Kidney epithelial cell (primary cell): ENCODE data around the gene GPR137B. TPM values are rescaled to one million over a fixed set of nuclear protein-coding genes. Genes with fewer than 3 reads are reported as not detected.

ENCODE experiments used
- DNase-seq: peaks from one replicate; pipeline ENCODE4 v3.0.0-alpha.2; 2010; ENCODE audit warnings: low read depth
- H3K27me3 ChIP-seq: 2 replicates; pipeline ENCODE4 v1.6.0; 2011; ENCODE audit warnings: low read length; ENCODE audit not compliant: control insufficient read depth, insufficient read depth
- H3K36me3 ChIP-seq: 2 replicates; pipeline ENCODE4 v1.5.1; 2011; ENCODE audit warnings: low read length; ENCODE audit not compliant: control insufficient read depth, insufficient read depth
- H3K4me3 ChIP-seq: 2 replicates; pipeline ENCODE4 v1.5.1; 2011; ENCODE audit warnings: low read depth, mild to moderate bottlenecking, control low read depth, low read length
- total RNA-seq: library from RNA; depleted of rRNA; stranded (reverse); fragments of >200 nt; gene quantifications from 2 replicates; pipeline ENCODE4 v1.2.3, GENCODE V29; 2015
- TF ChIP-seq, protein P1 (sequence below): IDR thresholded peaks from 2 replicates; pipeline ENCODE4 v1.5.1; 2011; ENCODE audit warnings: mild to moderate bottlenecking, moderate library complexity, low read length, control low read depth, inconsistent platforms; ENCODE audit not compliant: insufficient read depth, poor library complexity, severe bottlenecking

GPR137B gene
- total RNA-seq, 1 donor from 2014 or later: 26.8 TPM

GRCh38 chr1:236209713-236210112 lies 67.4 kb downstream of the GPR137B start:
- DNase-seq: no peak
- TF ChIP-seq, protein P1, sequence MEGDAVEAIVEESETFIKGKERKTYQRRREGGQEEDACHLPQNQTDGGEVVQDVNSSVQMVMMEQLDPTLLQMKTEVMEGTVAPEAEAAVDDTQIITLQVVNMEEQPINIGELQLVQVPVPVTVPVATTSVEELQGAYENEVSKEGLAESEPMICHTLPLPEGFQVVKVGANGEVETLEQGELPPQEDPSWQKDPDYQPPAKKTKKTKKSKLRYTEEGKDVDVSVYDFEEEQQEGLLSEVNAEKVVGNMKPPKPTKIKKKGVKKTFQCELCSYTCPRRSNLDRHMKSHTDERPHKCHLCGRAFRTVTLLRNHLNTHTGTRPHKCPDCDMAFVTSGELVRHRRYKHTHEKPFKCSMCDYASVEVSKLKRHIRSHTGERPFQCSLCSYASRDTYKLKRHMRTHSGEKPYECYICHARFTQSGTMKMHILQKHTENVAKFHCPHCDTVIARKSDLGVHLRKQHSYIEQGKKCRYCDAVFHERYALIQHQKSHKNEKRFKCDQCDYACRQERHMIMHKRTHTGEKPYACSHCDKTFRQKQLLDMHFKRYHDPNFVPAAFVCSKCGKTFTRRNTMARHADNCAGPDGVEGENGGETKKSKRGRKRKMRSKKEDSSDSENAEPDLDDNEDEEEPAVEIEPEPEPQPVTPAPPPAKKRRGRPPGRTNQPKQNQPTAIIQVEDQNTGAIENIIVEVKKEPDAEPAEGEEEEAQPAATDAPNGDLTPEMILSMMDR: no peak

DNA sequence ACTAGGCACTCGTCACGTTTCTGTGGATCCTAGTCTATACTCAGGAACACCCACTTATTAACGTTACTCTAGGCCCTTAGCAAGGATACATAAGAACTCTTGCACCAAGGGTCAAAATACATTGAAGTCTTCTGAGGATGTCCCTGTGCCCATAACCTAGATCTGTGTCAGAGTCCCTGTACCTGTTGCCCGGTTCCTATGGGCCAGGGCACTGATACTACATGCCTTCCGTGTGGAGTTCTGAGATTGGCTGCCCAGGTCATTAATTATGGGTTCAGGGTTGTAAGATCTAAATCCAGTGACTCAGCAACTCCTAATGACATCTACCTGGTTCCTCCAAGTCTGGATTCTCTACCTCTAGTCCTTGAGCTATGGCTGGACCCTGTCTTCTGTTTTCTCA lies 69.5 kb downstream of the GPR137B start:
- H3K27me3 ChIP-seq: no peaks in the 10 kb centered on the region
- TF ChIP-seq, protein P1: no peak
- no peaks in the 10 kb centered on the region for H3K36me3 ChIP-seq
- no peak overlapping the region for H3K4me3 ChIP-seq
- no peak for DNase-seq

More at GRCh38 chr1:236209713-236210112, 67.4 kb downstream of the GPR137B start:
- no peak overlapping the region for H3K4me3 ChIP-seq
- no peaks in the 10 kb centered on the region for H3K27me3 ChIP-seq
- no peaks in the 10 kb centered on the region for H3K36me3 ChIP-seq

DNA sequence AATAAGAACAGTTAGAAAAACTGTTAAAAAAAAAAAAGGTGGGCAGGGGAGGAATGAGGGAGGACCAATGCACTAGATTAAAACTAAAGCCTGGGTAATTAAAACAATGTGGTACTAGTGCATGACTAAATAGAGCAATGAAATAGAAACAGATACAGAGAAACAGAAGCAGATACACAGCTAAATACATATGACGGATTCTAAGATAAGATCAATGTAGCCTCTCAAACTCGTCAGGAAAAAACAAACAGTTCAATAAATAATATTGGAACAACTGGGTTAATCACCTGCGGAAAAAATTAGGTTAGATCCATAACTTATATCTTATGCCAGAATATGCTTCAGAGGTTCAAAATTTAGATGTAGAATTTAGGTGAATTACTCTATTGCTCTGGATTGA lies 71.2 kb downstream of the GPR137B start:
- Histone ChIP-seq H3K27me3 (no peaks in the 10 kb centered on the region), H3K36me3 (no peaks in the 10 kb centered on the region), H3K4me3 (no peak overlapping the region)
- DNase-seq: no peak
- TF ChIP-seq, protein P1: no peak

GRCh38 chr1:236214761-236215160 lies 72.4 kb downstream of the GPR137B start:
- no peaks in the 10 kb centered on the region for H3K27me3 ChIP-seq
- H3K4me3 ChIP-seq: no peak overlapping the region
- DNase-seq: no peak
- no peaks in the 10 kb centered on the region for H3K36me3 ChIP-seq
- TF ChIP-seq, protein P1: no peak

DNA sequence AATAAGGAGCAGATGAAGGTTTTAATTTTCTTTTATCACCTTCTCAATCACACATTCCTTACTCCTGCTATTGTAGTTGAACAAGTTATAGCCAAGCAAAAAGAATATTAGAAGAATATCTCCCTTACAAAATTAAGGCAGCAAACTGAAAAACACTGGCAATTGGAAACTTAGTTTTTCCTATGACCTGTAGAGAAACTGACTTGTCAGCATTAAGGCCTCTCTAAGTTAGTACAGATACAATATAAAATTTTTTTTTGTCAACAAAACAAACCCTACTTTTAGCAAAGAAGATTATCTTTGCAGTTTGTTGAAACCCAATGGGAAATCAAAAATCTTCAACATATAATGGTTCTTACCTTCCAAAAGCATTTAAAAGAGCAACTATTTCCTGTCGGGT lies 78.1 kb downstream of the GPR137B start:
- no peak for DNase-seq
- TF ChIP-seq, protein P1: no peak
- Histone ChIP-seq H3K27me3 (no peaks in the 10 kb centered on the region), H3K4me3 (no peak overlapping the region), H3K36me3 (no peaks in the 10 kb centered on the region)

DNA sequence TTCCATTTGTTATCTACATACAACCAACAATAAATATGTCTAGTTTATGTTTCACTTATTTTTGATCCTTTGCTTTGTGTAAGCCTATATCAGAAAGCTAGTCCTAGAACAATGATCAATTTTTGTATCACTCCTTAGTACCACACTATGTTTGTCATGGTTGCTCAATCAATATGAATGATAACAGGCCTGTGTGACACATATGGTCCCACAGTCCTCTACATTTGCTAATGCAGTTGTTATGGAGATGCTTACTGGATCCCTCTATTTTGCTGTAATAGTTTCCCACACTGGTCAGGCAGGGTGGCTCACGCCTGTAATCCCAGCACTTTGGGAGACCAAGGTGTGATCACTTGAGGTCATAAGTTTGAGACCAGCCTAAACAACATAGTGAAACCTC lies 80.3 kb downstream of the GPR137B start:
- TF ChIP-seq, protein P1: no peak
- Histone ChIP-seq H3K4me3 (no peak overlapping the region), H3K27me3 (no peaks in the 10 kb centered on the region), H3K36me3 (no peaks in the 10 kb centered on the region)
- no peak for DNase-seq
